ENCODE measurements around the gene OR10W1.

Gene OR10W1

GRCh38 chr11:58268142-58268541, at the start of gene OR10W1:
TSS of gene OR10W1 (minus strand) at chr11:58268260. CDS start at chr11:58267858, 402 bp downstream.
- DNase-seq: no peak

- no peak for DNase-seq
Observed at GRCh38 chr11:58316142-58316541, 48.1 kb upstream of the OR10W1 start.

- no peak for DNase-seq
Observed at GRCh38 chr11:58301576-58301975, 33.5 kb upstream of the OR10W1 start.

GRCh38 chr11:58292017-58292416, 24.0 kb upstream of the OR10W1 start:
- DNase-seq: no peak

- no peak for DNase-seq
Observed at GRCh38 chr11:58289266-58289665, 21.2 kb upstream of the OR10W1 start.

- DNase-seq: peak; percentile 10
Observed at GRCh38 chr11:58286249-58286648, 18.2 kb upstream of the OR10W1 start.

GRCh38 chr11:58285483-58286040, 17.5 kb upstream of the OR10W1 start:
- no peak for DNase-seq

- no peak for DNase-seq
Observed at GRCh38 chr11:58276151-58276550, 8.1 kb upstream of the OR10W1 start.

GRCh38 chr11:58275002-58275401, 6.9 kb upstream of the OR10W1 start:
- DNase-seq: no peak

- no peak for DNase-seq
Observed at GRCh38 chr11:58259983-58260382, 8.1 kb downstream of the OR10W1 start.

GRCh38 chr11:58254936-58255335, 13.1 kb downstream of the OR10W1 start:
- no peak for DNase-seq

- no peak for DNase-seq
Observed at GRCh38 chr11:58243954-58244353, 24.1 kb downstream of the OR10W1 start.

GRCh38 chr11:58227956-58228615, 40.0 kb downstream of the OR10W1 start:
- no peak for DNase-seq

- DNase-seq: no peak
Observed at GRCh38 chr11:58222721-58223120, 45.3 kb downstream of the OR10W1 start.

All from DMS153 (cell line).